Measurements from ENCODE around the gene SPTBN1. TPM values are rescaled to one million over a fixed set of nuclear protein-coding genes. Genes with fewer than 3 reads are reported as not detected.
"Not testable (repeated sequence)": the region's sequence is repeated elsewhere in the genome, so short reads cannot be mapped to it uniquely, and the experiment has no call there.

SPTBN1 gene
- total RNA-seq, 1 donor from 2014 or later, result 813 TPM

DNA sequence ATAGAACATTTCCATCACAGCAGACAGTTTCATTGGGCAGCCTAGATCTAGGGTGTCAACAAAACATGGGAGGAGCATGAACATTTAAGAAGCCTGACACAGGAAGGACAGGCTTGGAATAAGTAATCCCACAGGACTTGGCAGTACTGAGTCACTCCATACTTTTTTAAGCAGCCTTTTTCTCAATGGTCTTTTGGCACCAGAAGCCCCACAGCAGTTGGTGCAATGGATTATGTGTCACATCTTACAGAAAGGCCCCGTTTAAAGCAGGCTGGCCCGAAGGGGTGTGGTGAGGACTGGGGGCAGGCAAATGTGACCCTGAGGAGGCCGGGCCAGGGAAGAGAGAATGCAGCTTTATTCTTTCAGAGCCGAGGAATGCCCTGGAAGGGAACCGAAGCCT lies 26.6 kb downstream of the SPTBN1 start:
- no peak for DNase-seq
- Histone ChIP-seq H3K4me1 (peaks cover 40% of the 10 kb centered on the region), H3K27ac (peak overlapping the region; percentile 36)

DNA sequence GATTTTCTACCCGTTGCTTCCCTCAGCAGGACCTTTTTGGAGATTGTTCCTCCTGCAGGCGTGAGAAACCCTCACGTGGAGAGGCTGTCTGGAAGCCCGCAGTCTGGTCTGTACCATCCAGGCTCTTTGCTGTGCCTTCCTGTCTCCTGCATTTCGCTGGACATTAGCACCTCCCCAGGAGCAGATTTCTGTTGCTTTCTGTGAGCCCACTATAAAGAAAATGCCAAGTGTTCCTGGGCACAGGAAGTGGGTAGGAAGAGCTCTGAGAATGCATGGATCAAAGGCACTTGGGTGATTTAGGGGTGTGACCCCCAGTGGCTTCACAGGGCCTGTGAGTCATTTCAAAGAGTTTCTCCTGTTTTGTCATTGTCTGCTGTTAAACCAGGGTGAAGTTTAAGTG lies 27.3 kb downstream of the SPTBN1 start:
- DNase-seq (no peak), ATAC-seq (no peak)
- intact Hi-C loops (cut with DNase I), result no loop called here
- H3K4me1 ChIP-seq, result peaks cover 36% of the 10 kb centered on the region
- TF ChIP-seq, protein P1, sequence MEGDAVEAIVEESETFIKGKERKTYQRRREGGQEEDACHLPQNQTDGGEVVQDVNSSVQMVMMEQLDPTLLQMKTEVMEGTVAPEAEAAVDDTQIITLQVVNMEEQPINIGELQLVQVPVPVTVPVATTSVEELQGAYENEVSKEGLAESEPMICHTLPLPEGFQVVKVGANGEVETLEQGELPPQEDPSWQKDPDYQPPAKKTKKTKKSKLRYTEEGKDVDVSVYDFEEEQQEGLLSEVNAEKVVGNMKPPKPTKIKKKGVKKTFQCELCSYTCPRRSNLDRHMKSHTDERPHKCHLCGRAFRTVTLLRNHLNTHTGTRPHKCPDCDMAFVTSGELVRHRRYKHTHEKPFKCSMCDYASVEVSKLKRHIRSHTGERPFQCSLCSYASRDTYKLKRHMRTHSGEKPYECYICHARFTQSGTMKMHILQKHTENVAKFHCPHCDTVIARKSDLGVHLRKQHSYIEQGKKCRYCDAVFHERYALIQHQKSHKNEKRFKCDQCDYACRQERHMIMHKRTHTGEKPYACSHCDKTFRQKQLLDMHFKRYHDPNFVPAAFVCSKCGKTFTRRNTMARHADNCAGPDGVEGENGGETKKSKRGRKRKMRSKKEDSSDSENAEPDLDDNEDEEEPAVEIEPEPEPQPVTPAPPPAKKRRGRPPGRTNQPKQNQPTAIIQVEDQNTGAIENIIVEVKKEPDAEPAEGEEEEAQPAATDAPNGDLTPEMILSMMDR (IDR thresholded peaks at IDR 0.05), result no peak
- H3K36me3 ChIP-seq, result no peaks in the 10 kb centered on the region
- H3K4me3 ChIP-seq, result no peak overlapping the region
- peak overlapping the region; percentile 36 for H3K27ac ChIP-seq
- H3K27me3 ChIP-seq, result no peaks in the 10 kb centered on the region
- no peaks in the 10 kb centered on the region for H3K9me3 ChIP-seq

More for the DNA sequence above, 26.6 kb downstream of the SPTBN1 start:
- Histone ChIP-seq H3K4me3 (no peak overlapping the region), H3K27me3 (no peaks in the 10 kb centered on the region), H3K9me3 (no peaks in the 10 kb centered on the region), H3K36me3 (no peaks in the 10 kb centered on the region)
- intact Hi-C loops (cut with DNase I), result no loop called here
- TF ChIP-seq, protein P1 (IDR thresholded peaks at IDR 0.05), result no peak
- ATAC-seq, result peak; percentile 27

DNA sequence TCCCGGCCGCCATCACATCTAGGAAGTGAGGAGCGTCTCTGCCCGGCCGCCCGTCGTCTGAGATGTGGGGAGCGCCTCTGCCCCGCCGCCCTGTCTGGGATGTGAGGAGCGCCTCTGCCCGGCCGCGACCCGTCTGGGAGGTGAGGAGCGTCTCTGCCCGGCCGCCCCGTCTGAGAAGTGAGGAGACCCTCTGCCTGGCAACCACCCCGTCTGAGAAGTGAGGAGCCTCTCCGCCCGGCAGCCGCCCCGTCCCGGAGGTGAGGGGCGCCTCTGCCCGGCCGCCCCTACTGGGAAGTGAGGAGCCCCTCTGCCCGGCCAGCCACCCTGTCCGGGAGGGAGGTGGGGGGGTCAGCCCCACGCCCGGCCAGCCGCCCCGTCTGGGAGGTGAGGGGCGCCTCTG lies 29.6 kb downstream of the SPTBN1 start:
- H3K9me3 ChIP-seq; ATAC-seq; H3K4me3 ChIP-seq; H3K27me3 ChIP-seq; intact Hi-C loops (cut with DNase I); DNase-seq; H3K27ac ChIP-seq; H3K36me3 ChIP-seq: not testable (repeated sequence)
- H3K4me1 ChIP-seq, result peaks cover 29% of the 10 kb centered on the region

DNA sequence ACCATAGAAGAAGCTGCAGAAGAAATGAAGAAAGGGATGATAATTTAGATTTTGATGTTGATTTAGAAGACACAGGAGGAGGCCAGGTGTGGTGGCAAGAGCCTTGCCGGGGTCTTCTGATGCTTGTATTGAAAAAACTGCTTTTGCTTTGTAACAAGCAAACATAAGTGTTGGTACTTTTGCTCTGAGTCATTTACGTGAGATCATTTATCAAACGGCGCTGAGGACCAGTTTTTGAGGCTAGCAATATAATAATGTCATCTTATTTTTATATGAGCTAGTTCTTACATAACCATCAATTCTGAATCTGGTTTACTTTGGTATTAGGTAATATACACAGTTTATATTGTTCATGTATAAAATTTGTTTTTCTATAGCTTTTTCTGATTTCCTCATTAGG lies 30.6 kb downstream of the SPTBN1 start:
- Histone ChIP-seq H3K4me3 (no peak overlapping the region), H3K27me3 (no peaks in the 10 kb centered on the region), H3K9me3 (no peaks in the 10 kb centered on the region), H3K27ac (no peak overlapping the region), H3K36me3 (no peaks in the 10 kb centered on the region), H3K4me1 (peaks cover 31% of the 10 kb centered on the region)
- DNase-seq (no peak), ATAC-seq (no peak)
- intact Hi-C loops (cut with DNase I), result no loop called here
- TF ChIP-seq, protein P1 (IDR thresholded peaks at IDR 0.05), result no peak

DNA sequence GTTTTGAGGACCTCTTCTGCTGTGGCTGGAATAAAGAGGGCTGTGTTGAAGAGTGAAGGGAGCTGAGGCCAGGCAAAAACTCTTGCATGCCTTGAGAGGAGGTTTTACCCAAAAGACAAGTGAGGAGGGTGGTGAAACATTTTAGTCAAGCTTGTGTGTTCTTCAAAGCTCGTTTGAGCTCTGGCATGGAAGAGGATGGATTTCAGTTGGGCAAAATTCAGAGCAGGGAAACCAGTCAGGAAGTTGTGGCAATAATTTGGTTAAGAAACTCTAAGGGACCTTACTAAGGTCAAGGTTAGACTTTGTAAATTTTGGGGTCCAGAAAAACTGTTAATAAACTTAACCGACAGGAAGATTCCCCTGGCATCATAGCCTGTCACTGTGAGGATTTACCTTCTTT lies 34.7 kb downstream of the SPTBN1 start:
- DNase-seq (no peak), ATAC-seq (no peak)
- H3K27me3 ChIP-seq, result no peaks in the 10 kb centered on the region
- peaks cover 9% of the 10 kb centered on the region for H3K36me3 ChIP-seq
- no peak overlapping the region for H3K4me3 ChIP-seq
- H3K9me3 ChIP-seq, result no peaks in the 10 kb centered on the region
- TF ChIP-seq, protein P1 (IDR thresholded peaks at IDR 0.05), result no peak
- H3K27ac ChIP-seq, result no peak overlapping the region
- intact Hi-C loops (cut with DNase I), result no loop called here
- peaks cover 9% of the 10 kb centered on the region for H3K4me1 ChIP-seq

DNA sequence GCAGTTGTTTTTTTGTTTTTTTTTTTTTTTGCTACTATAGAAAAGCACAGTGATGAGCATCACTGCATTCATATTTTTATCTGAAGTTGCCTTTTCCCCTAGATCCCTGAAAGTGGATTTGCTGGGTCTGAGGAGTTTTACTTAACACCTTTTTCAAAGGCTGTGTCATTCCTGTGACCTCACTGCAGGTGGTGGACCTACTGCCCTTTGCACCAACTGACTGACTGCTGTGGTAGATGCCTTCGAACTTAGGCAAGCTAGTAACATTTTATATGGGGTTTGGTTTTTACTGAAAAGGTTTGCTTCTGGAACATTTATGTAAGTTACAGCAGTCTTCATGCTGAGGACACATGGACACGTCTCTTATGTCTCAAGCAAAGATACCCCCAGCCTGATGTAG lies 36.2 kb downstream of the SPTBN1 start:
- Histone ChIP-seq H3K4me3 (no peak overlapping the region), H3K9me3 (no peaks in the 10 kb centered on the region), H3K27ac (no peak overlapping the region), H3K36me3 (peaks cover 9% of the 10 kb centered on the region), H3K27me3 (no peaks in the 10 kb centered on the region), H3K4me1 (peaks cover 9% of the 10 kb centered on the region)
- intact Hi-C loops (cut with DNase I), result no loop called here
- ATAC-seq (no peak), DNase-seq (no peak)
- TF ChIP-seq, protein P1 (IDR thresholded peaks at IDR 0.05), result no peak

Measured in upper lobe of right lung (tissue), 1 donor.